ENCODE results near the gene OXNAD1. TPM values are rescaled to one million over a fixed set of nuclear protein-coding genes. Genes with fewer than 3 reads are reported as not detected.
A peak's percentile ranks its signal among the peaks of the same experiment; 100 is the strongest.

The OXNAD1 gene, protein sequence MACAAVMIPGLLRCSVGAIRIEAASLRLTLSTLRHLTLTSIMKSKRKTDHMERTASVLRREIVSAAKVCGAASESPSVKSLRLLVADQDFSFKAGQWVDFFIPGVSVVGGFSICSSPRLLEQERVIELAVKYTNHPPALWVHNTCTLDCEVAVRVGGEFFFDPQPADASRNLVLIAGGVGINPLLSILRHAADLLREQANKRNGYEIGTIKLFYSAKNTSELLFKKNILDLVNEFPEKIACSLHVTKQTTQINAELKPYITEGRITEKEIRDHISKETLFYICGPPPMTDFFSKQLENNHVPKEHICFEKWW
- 10 to 100 TPM; 13.1 to 22.8 (median 15.7) TPM for total RNA-seq

DNA sequence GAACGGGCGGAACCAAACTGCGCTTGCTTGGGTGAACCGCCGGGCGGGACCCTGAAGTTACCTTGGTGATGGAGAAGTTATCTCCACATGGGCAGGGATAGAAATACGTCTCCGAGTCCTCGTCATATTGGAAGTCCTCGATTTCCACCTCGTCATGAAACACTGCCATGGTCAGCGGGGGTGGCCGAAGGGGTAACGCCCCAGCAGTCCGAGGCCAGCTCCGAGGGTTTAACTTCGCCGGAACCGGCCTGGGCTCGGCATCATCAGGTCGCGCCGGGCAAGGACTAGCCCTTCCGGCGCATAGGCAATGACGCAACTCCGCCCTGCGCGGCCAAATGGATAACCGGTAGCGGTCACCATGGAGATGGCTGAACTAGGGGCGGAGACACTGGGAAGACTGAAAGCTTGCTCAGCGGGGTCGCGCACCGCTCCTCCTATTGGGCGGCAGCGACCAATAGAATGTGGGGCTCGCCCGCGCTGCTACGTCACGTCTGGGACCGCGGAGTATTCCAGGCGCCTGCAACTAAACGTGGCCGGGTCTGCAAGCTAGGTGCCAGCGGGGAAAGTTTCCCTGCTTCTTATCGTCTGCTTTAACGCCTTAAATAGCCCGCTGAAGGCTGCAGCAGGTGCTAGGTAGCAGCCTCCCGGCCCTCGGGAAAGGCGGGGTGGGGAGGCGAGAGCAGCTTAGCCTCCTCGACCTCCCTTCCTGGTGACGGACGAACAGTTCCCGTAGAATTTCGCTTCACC, at the start of gene OXNAD1, which contains the start of gene DPH3:
Gene OXNAD1 (plus strand): TSS at position 505 of the 747 bp plus-strand sequence. CDS start 5,741 bp downstream, outside the sequence.
Gene DPH3 (minus strand): TSS at position 236 of the 747 bp plus-strand sequence. CDS start 67 bp downstream, at position 169.
- Histone ChIP-seq H3K4me3 (peak within 1 kb of the TSS; percentile 86 to 92 (median 91)), H3K9me3 (no peaks in the 10 kb centered on the region), H3K36me3 (no peaks in the 10 kb centered on the region), H3K4me1 (peaks cover 0 to 17% of the 10 kb centered on the region in 2 donors), H3K27ac (peak within 1 kb of the TSS; percentile 95 to 96), H3K27me3 (no peaks in the 10 kb centered on the region)
- intact Hi-C loops (cut with DNase I; ENCODE audit: low total_unique reads): no loop called here
- DNase-seq (ENCODE audit: low spot score in 2 of 2): peak; percentile 99
- TF ChIP-seq, protein P1, sequence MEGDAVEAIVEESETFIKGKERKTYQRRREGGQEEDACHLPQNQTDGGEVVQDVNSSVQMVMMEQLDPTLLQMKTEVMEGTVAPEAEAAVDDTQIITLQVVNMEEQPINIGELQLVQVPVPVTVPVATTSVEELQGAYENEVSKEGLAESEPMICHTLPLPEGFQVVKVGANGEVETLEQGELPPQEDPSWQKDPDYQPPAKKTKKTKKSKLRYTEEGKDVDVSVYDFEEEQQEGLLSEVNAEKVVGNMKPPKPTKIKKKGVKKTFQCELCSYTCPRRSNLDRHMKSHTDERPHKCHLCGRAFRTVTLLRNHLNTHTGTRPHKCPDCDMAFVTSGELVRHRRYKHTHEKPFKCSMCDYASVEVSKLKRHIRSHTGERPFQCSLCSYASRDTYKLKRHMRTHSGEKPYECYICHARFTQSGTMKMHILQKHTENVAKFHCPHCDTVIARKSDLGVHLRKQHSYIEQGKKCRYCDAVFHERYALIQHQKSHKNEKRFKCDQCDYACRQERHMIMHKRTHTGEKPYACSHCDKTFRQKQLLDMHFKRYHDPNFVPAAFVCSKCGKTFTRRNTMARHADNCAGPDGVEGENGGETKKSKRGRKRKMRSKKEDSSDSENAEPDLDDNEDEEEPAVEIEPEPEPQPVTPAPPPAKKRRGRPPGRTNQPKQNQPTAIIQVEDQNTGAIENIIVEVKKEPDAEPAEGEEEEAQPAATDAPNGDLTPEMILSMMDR (IDR thresholded peaks at IDR 0.05): peak in 2 of 3 donors; percentile 37 to 41
- TF ChIP-seq POLR2AphosphoS5 (IDR thresholded peaks at IDR 0.05): peak; percentile 91 to 94 (median 93)
- peak; percentile 37 for TF ChIP-seq POLR2A (IDR thresholded peaks at IDR 0.05)

DNA sequence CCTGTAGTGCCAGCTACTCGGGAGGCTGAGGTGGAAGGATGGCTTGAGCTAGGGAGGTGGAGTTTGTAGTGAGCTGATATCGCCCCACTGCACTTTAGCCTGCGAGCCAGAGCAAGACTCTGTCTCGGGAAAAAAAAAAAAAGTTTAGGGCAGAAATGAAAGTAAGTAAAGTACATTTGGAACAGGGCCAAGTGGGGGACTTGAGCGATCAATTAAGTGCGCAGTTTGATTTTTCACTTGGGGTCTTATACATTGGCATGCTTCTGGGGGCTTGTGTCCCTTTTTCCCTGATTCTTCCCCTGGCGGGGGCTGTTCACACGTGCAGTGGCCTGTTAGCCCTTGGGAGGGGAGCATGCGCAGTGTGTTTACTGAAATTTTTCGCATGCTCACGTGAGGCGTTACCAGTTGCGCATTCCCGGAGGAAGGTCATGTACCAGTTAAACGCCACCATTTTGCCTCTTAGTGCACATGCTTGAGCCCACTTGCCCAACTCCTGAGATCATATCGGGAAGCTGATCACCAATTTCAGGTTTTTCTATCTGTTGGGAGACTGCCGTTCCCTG, 48.6 kb upstream of the OXNAD1 start:
- no peak overlapping the region for H3K4me3 ChIP-seq
- intact Hi-C loops (cut with DNase I; ENCODE audit: low total_unique reads): no loop called here
- H3K27me3 ChIP-seq: no peaks in the 10 kb centered on the region
- H3K36me3 ChIP-seq: no peaks in the 10 kb centered on the region
- H3K27ac ChIP-seq: no peak overlapping the region
- H3K9me3 ChIP-seq: no peaks in the 10 kb centered on the region
- no peak for TF ChIP-seq POLR2AphosphoS5 (IDR thresholded peaks at IDR 0.05)
- no peak for TF ChIP-seq POLR2A (IDR thresholded peaks at IDR 0.05)
- TF ChIP-seq, protein P1 (IDR thresholded peaks at IDR 0.05): no peak
- no peak for DNase-seq (ENCODE audit: low spot score in 2 of 2)
- H3K4me1 ChIP-seq: no peaks in the 10 kb centered on the region

DNA sequence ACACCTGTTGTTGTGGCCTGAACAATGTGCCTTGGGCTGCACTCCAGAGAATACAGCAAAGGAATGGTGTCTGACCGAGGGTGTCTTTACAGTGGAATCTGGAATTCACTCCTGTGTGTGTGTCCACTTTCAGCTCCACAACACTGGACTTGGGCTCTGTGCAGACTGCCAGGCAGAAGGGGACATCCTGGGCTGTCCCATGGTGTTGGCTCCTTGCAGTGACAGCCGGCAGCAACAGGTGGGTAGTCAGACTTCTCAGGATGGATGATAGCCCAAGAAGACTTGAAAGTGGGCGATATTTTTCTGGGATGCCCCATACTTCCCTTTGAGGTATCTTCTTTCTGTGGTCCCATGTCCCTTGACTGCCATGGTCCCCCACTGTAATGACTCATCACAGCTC, 45.2 kb upstream of the OXNAD1 start:
- Histone ChIP-seq H3K27ac (no peak overlapping the region), H3K27me3 (no peaks in the 10 kb centered on the region), H3K4me3 (no peak overlapping the region), H3K4me1 (no peaks in the 10 kb centered on the region), H3K36me3 (no peaks in the 10 kb centered on the region), H3K9me3 (no peaks in the 10 kb centered on the region)
- intact Hi-C loops (cut with DNase I; ENCODE audit: low total_unique reads): no loop called here
- no peak for DNase-seq (ENCODE audit: low spot score in 2 of 2)
- TF ChIP-seq POLR2A (IDR thresholded peaks at IDR 0.05) (no peak), POLR2AphosphoS5 (IDR thresholded peaks at IDR 0.05) (no peak)
- TF ChIP-seq, protein P1 (IDR thresholded peaks at IDR 0.05): no peak

DNA sequence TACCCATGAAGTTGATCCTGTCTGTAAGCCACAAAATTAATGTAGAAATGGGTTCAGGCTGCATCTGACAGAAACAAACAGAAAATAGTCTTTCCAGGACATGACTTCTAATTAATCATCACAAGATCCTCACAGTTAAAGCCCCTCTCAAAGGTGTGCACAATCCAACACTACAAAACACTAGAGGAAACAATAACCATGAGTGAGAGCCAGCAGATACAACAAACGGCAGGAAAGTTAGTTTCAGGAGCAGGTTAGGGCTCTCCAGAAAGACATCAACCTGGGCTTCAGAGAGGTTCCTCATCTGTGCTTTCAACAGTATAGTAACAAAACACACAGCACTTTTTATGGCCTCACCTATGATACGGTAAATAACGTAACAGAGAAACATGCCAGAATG, 43.0 kb upstream of the OXNAD1 start:
- no peak for DNase-seq (ENCODE audit: low spot score in 2 of 2)
- H3K27ac ChIP-seq: no peak overlapping the region
- H3K27me3 ChIP-seq: no peaks in the 10 kb centered on the region
- TF ChIP-seq POLR2AphosphoS5 (IDR thresholded peaks at IDR 0.05) (no peak), POLR2A (IDR thresholded peaks at IDR 0.05) (no peak)
- TF ChIP-seq, protein P1 (IDR thresholded peaks at IDR 0.05): no peak
- H3K4me1 ChIP-seq: no peaks in the 10 kb centered on the region
- intact Hi-C loops (cut with DNase I; ENCODE audit: low total_unique reads): no loop called here
- no peak overlapping the region for H3K4me3 ChIP-seq
- no peaks in the 10 kb centered on the region for H3K9me3 ChIP-seq
- H3K36me3 ChIP-seq: no peaks in the 10 kb centered on the region
